NCI-H345 (cell line): ENCODE data around the gene TBXA2R.
"Not testable (repeated sequence)": the region's sequence is repeated elsewhere in the genome, so short reads cannot be mapped to it uniquely, and the experiment has no call there.

ENCODE experiments used
- DNase-seq: peaks from one replicate; lab custom pipeline; 2025; lab: John Stamatoyannopoulos, UW

TBXA2R gene

DNA sequence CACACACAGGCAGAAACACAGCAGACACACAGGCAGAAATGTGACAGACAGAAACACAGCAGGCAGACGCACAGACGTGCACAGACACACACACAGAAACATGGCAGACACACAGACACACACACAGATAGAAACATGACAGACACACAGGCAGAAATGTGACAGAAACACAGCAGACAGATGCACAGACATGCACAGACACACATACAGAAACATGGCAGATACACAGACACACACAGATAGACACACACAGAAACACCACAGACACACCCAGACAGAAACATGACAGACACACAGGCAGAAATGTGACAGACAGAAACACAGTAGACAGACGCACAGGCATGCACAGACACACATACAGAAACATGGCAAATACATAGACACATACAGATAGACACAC lies 1.3 kb downstream of the TBXA2R start:
- DNase-seq: no peak

DNA sequence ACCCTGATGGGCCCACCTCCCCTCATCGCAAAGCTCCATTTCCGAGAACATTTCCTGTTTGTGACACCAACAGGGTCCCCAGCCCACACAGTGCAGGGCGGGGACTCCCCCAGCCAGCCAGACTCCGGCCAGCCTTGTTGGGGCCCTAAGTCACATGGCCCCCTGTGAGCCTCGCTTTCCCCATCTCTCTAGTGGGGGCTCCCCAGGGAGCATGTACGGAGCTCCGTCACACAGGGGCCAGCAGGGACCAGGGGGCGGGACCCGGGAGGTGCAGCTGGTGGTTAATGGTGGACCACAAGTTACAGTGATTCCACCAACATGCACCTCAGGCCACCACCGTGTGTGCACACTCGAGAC lies 1.7 kb downstream of the TBXA2R start:
- no peak for DNase-seq

DNA sequence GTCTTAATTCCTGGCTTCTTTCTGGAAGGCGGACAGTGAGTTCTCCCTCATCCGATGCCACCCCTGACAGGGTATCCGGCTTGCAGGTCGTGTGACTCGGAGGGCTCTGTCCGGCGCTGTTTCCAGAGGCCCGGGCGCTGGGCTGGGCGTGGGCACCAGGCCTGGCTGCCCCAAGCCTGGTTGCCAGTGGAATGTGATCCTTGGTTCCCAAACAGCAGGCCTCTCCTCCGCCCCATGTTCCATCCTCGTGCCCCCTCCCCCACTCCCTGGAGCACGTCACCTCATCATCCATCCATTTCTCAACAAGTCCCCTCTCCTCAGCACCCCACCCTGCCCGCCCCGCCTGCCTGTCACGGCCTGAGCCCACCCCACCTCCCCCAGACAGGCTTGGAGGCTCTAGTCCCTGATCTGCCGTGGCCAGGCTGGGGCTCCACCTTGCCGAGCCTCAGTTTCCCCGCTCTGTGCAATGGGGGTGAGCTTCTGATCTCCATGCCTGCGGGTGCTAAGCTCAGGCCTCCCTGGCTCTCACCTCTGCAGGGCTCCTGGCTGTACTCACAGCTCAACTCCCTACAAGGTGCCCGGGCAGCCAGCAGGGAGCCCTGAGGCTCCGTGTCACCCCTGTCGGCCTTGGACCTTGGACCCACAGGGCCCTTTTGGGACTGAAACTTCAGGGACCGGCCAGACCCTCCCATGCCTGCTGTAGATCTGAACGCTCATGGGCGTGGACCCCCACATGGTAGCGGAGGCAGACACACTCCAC lies 2.3 kb downstream of the TBXA2R start:
- no peak for DNase-seq

- DNase-seq: no peak
These were observed 3.4 kb downstream of the TBXA2R start for GRCh38 chr19:3603121-3603811.

DNA sequence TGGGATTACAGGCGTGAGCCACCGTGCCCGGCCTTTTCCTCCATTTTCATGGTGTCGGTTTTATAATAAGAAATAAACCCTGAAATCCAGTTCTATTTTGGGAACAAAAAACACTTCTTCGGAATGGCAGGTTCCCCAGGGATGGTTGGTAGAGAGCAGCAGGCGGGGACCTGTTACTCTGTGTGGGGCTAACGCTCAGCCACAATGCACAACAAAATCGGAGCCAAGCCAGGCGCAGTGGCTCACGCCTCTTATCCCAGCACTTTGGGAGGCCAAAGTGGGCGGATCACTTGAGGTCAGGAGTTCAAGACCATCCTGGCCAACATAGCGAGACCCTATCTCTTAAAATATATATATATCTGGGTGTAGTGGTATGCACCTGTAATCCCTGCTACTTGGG lies 5.7 kb downstream of the TBXA2R start:
- no peak for DNase-seq

GRCh38 chr19:3599776-3600187 lies 6.9 kb downstream of the TBXA2R start:
- no peak for DNase-seq

GRCh38 chr19:3595521-3596061 lies 11.1 kb downstream of the TBXA2R start:
- DNase-seq: no peak

- DNase-seq: no peak
These were observed 13.5 kb downstream of the TBXA2R start for GRCh38 chr19:3593156-3593555.

DNA sequence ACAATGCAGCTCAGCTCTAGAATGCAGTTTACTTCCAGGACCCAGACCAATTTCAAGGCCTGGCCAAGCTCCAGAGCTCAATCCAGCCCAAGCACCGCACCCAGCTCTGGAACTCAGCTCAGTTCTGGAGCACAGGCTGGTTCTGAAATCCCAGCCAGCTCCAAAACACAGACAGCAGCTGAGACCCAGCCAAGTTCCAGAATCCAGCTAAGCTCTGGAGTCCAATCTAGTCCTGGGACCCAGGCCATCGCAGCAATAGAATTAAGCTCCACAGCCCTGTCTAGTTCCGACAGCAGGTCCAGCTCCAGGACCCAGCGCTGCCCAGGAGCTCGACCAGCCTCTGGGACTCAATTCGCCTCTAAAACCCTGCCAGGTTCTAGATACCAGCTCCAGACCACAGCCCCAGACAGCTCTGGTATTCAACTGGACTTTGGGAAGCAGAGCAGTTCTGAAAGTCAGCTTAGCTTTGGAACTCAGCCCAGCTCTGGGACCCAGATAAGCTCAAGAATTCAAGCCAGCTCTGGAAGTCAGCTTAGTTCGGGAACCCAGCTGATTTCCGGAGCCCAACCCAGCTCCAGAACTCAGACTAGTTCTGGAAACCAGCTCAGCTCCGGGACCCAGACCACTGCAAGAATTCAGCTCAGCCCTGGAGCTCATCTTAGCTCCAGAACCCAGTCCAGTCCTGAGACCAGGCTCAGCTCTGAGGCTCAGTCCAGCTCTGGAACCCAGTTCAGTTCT lies 14.6 kb downstream of the TBXA2R start:
- DNase-seq: no peak

DNA sequence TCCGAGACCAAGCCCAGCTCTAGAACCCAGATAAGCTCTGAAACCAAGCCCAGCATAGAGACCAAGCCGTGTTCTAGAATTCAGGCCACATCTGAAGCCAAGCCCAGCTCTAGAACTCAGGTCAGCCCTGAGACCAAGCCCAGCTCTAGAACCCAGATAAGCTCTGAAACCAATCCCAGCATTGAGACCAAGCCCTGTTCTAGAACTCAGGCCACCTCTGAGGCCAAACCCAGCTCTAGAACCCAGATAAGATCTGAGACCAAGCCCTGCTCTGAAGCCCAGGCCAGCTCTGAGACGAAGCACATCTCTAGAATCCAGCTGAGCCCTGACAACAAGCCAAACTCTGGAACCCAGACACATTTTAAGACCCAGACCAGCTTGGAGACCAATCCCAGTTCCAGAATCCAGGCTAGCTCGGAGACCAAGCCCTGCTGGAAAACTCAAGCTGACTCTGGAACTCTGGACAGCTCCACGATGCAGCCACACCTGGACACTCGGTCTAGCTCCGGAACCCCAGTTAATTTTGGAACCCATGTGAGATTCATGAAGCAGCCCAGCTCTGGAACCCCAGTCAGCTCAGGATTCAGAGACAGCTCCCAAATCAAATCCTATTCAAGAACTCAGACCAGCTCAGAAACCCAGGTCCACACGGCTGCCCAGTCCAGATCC lies 15.6 kb downstream of the TBXA2R start:
- no peak for DNase-seq

DNA sequence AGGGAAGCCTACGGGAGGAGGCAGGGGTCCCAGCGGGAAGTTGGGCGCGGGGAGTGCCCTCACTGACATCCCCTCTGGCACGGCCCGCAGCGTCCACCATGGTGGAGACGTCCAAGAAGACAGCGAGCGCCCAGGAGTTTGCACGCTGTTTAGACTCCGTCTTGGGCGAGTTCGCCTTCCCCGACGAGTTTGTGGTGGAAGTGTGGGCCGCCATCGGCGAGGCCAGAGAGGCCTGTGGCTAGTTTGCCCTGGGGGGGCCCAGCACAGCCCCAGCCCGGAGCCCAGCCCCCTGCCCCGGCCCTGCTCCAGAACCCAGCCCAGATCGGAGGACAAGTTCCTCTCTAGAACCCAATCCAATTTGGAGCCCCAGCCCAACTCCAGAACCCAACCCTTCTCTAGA lies 16.7 kb downstream of the TBXA2R start:
- DNase-seq: no peak

- DNase-seq: no peak
These were observed 17.2 kb downstream of the TBXA2R start for GRCh38 chr19:3589439-3589838.

GRCh38 chr19:3586707-3587346 lies 19.8 kb downstream of the TBXA2R start:
- no peak for DNase-seq

- peak; percentile 33 for DNase-seq
These were observed 20.5 kb downstream of the TBXA2R start for GRCh38 chr19:3586127-3586626.

DNA sequence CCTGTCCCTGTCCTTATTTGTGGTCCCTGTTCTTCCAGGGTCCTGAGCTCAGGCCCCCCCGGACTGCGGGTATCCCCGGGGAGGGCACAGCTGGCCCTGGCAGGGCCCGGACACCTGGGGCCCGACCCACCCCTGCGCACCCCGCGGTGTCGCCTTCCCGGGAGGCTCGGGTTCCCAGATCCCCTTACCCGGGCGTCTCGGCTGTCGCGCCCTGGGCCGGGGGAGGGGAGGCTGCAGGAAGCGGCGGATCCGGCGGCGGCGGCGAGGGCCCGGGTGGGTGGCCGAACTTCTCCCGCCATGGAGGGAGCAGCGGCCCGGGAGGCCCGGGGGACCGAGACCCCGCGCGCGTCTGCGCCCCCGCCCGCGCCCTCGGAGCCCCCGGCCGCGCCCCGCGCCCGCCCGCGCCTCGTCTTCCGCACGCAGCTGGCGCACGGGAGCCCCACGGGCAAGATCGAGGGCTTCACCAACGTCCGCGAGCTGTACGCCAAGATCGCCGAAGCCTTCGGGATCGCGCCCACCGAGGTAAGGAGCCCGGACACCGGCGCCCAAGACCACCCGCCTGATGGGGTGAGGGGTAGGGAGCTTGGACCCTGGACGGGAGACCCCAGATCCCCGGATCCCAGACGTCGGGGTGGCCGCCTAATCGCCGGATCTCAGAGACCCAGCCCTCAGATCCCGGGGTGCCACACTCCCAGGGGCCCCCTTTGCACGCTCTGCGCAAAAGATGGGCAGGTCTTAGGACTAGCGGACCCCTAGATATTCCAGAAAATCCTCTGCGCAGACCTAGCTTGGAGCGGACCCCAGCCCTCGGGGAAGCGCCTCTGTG lies 21.2 kb downstream of the TBXA2R start, which contains the start of gene GIPC3:
Gene GIPC3 (plus strand): TSS at position 178 of the 826 bp plus-strand sequence. CDS start 120 bp downstream, at position 298.
- DNase-seq: no peak

DNA sequence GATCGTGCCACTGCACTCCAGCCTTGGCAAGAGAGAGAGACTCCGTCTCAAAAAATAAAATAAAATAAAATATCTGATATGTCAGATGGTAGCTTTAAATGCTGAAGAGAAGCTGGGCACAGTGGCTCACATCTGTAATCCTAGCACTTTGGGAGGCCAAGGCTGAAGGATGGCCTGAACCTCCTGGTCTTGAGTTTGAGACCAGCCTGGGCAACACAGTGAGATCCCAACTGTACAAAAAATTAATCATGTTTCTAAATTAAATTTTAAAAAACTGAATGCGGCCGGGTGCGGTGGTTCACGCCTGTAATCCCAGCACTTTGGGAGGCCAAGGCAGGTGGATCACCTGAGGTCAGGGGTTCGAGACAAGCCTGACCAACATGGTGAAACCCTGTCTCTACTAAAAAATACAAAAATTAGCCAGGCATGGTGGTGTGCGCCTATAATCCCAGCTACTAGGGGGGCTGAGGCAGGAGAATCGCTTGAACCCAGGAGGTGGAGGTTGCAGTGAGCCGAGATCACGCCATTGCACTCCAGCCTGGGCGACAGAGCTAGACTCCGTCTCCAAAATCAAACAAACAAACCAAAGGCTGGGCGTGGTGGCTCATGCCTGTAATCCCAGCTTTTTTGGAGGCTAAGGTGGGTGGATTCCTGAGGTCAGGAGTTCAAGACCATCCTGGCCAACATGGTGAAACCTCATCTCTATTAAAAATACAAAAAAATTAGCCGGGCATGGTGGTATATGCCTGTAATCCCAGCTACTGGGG lies 22.5 kb downstream of the TBXA2R start:
- not testable (repeated sequence) for DNase-seq

DNA sequence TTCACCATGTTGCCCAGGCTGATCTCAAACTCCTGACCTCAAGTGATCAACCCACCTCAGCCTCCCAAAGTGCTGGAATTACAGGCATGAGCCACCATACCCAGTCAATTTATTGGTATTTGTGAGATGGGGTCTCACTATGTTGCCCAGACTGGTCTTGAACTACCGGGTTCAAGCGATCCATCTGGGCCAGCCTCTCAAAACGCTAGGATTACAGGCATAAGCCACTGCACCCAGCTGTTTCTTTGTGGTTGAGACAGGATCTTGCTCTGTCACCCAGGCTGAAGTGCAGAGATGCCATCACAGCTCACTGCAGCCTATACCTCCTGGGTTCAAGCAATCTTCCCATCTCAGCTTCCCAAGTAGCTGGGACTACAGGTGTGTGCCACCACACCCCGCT lies 24.9 kb downstream of the TBXA2R start:
- DNase-seq: not testable (repeated sequence)

GRCh38 chr19:3580156-3580934 lies 26.3 kb downstream of the TBXA2R start:
- DNase-seq: no peak

- no peak for DNase-seq
These were observed 28.3 kb downstream of the TBXA2R start for GRCh38 chr19:3578390-3578789.
